Measurements from ENCODE around the gene ERBIN. TPM values are rescaled to one million over a fixed set of nuclear protein-coding genes. Genes with fewer than 3 reads are reported as not detected.

The ERBIN gene
- total and polyA plus RNA-seq, 2 of the 8 experiments (the other 6 are each of a cell fraction or from before 2014, with no cell fraction given): 7.7 to 33.2 TPM

DNA sequence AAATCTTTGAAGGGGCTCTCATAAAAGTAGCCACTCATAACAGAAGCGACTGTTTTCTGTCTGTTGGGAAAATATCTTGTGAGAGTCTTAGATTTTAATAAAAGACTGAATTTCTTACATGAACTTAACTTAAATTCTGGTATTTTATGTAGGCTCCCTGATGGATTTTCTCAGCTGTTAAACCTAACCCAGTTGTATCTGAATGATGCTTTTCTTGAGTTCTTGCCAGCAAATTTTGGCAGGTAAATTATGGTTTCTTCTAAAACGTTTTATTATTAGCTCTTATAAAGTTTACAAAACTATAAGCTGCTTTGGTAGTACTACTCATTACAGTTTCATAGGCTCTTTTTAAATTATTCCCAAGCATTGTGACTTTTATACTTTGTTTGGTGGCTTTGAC is 87.0 kb downstream of the ERBIN start:
- POLR2A ChIA-PET (ENCODE audit: partially characterized antibody): no interaction called here
- TF ChIP-seq SRF (IDR thresholded peaks at IDR 0.05; ENCODE audit: low read depth, low read length) (no peak), SP2 (IDR thresholded peaks at IDR 0.05; ENCODE audit: low read length) (no peak), MAFK (IDR thresholded peaks at IDR 0.05; ENCODE audit: low read depth, low read length) (no peak), YY1 (IDR thresholded peaks at IDR 0.05; ENCODE audit: low read depth, low read length) (no peak), KDM4A (IDR thresholded peaks at IDR 0.05; ENCODE audit: low read depth, low read length, severe bottlenecking) (no peak), HDAC6 (IDR thresholded peaks at IDR 0.05; ENCODE audit: low read depth, low read length) (no peak)

More for the DNA sequence above, 87.0 kb downstream of the ERBIN start:
- no peaks in the 10 kb centered on the region for H3K4me1 ChIP-seq (replicated peaks in 1 of 4; ENCODE audit: control insufficient read depth in 3 of 4, insufficient read depth in 4 of 4, low read length in 3 of 4)
- no peak overlapping the region for H2BK15ac ChIP-seq (ENCODE audit: low read length)
- no peak overlapping the region for H3K27ac ChIP-seq (ENCODE audit: low read depth, low read length)
- DNase-seq (ENCODE audit: low read depth in 1 of 2, low spot score in 2 of 2) (no peak), FAIRE-seq (no peak)
- H3K27me3 ChIP-seq (replicated peaks in 1 of 4; ENCODE audit: control insufficient read depth in 3 of 4, extremely low read depth in 1 of 4, insufficient read depth in 3 of 4, low read length in 3 of 4): no peaks in the 10 kb centered on the region
- H4K20me1 ChIP-seq (replicated peaks in 1 of 2; ENCODE audit: control insufficient read depth in 1 of 2, insufficient read depth in 2 of 2, low read length in 2 of 2): peaks cover 0 to 4% of the 10 kb centered on the region in 2 experiments
- no peak overlapping the region for H2BK12ac ChIP-seq (ENCODE audit: low read depth, low read length)
- H3K4ac ChIP-seq (replicated peaks; ENCODE audit: insufficient read length, low read depth, low read length): no peak overlapping the region
- H3K36me3 ChIP-seq (ENCODE audit: control insufficient read depth in 2 of 4, insufficient read depth in 4 of 4, low read length in 3 of 4): peaks cover 0 to 14% (median 2%) of the 10 kb centered on the region in 4 experiments; a peak in 2 of 8 replicates
- no peak overlapping the region for H2AFZ ChIP-seq (ENCODE audit: low read length)
- no peak overlapping the region for H3K9ac ChIP-seq (replicated peaks in 1 of 4; ENCODE audit: extremely low read depth in 1 of 4, low read depth in 3 of 4, low read length in 3 of 4)
- H3K79me1 ChIP-seq (ENCODE audit: low read depth, low read length): no peaks in the 10 kb centered on the region
- CTCF ChIA-PET (ENCODE audit: partially characterized antibody): no interaction called here
- H2BK20ac ChIP-seq (ENCODE audit: low read length): no peak overlapping the region
- H2BK5ac ChIP-seq (ENCODE audit: low read depth, low read length): no peak overlapping the region
- H3K14ac ChIP-seq (ENCODE audit: insufficient read length): no peak overlapping the region
- H2AK5ac ChIP-seq (ENCODE audit: low read depth, low read length): no peak overlapping the region
- no peak overlapping the region for H4K8ac ChIP-seq (ENCODE audit: extremely low read depth, insufficient read depth, low read length)
- WGBS, 2 experiments (ENCODE audit: extremely low coverage in 1 of 2, insufficient coverage in 1 of 2, insufficient read length in 1 of 2, insufficient replicate concordance in 2 of 2, low coverage in 1 of 2, low lambda C conversion rate in 2 of 2, missing lambda C conversion rate in 1 of 2): 90% methylated on average over 2 of the region's 2 CpGs; no CpG with 5 or more reads in 1 of the 2 experiments
- H4K91ac ChIP-seq (replicated peaks; ENCODE audit: insufficient read length, low read length): no peak overlapping the region
- no peak overlapping the region for H3K4me2 ChIP-seq (ENCODE audit: insufficient read depth in 1 of 2, low read depth in 2 of 2, low read length in 2 of 2)
- no peaks in the 10 kb centered on the region for H3K9me3 ChIP-seq (ENCODE audit: insufficient read depth in 2 of 2, low read depth in 1 of 2, low read length in 1 of 2)
- no peak overlapping the region for H3K18ac ChIP-seq (ENCODE audit: extremely low read depth, low read length)
- H3K56ac ChIP-seq (replicated peaks; ENCODE audit: insufficient read length, low read depth, low read length): no peak overlapping the region
- no peak overlapping the region for H2BK120ac ChIP-seq (replicated peaks; ENCODE audit: low read depth, low read length)
- no peaks in the 10 kb centered on the region for H3K23me2 ChIP-seq (ENCODE audit: low read depth, low read length)
- H3K4me3 ChIP-seq (ENCODE audit: extremely low read depth in 1 of 4, insufficient read depth in 2 of 4, low read depth in 3 of 4, low read length in 4 of 4): no peak overlapping the region
- no peak overlapping the region for H4K5ac ChIP-seq (ENCODE audit: insufficient read length, low read depth, low read length)
- H3K79me2 ChIP-seq (ENCODE audit: control insufficient read depth in 1 of 2, insufficient read depth in 2 of 2, low read length in 2 of 2): peaks cover 0 to 12% of the 10 kb centered on the region in 2 experiments; a peak in 2 of 4 replicates
- no peak overlapping the region for H3K23ac ChIP-seq (ENCODE audit: insufficient read length)
